GM19463 (cell line): Measurements from ENCODE around the gene ADIRF.
"Not testable (repeated sequence)": the region's sequence is repeated elsewhere in the genome, so short reads cannot be mapped to it uniquely, and the experiment has no call there.

Source experiments
- ATAC-seq: cut with Tn5 transposase; IDR thresholded peaks from one replicate; pipeline ENCODE4 v1.9.1; 2021; ENCODE audit warnings: mild to moderate bottlenecking, moderate library complexity; ENCODE audit not compliant: unreplicated experiment

Gene ADIRF

DNA sequence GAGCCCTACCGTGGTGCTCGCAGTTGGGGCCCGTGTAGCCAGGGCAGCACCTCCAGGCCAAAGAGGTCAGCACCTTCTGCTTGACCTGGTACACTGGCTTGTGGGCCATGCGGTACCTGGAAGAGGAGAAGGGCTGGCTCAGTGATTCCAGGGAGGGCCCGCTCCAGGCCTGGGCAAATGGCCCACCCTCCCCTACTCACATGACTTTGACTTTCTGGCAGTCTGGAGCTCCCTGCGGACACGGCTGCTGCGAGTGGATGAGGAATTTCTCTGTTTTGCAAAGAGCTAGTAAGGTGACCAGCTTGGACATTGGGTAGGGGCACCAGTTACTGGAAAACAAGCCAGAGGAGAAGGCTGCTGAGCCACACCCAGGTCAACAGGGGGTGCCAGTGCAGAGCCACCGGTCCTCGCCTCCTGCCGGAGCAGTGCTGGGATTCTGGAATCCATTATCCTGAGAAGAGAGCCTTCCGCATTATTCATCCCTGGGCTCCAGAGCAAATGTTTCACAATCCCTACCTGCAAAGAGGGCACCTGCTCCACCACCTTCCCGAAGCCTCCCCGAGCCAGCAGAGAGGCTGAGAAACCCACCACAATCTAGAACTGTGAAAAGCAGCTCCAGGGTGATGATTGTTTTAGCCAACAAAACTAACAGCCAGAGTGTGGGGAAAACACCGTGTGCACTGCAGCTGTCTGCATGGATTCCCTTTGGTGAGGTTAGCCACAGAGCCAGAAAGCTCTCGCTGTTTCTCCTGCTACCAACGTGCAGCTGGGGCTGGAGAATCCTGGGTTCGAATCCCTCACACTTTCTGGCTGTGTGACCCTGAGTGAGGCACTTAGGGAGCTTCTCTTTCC lies 22.7 kb upstream of the ADIRF start:
- ATAC-seq, result no peak

GRCh38 chr10:86946213-86947155 lies 21.8 kb upstream of the ADIRF start:
- no peak for ATAC-seq

GRCh38 chr10:86947806-86948205 lies 20.5 kb upstream of the ADIRF start:
- ATAC-seq, result not testable (repeated sequence)

DNA sequence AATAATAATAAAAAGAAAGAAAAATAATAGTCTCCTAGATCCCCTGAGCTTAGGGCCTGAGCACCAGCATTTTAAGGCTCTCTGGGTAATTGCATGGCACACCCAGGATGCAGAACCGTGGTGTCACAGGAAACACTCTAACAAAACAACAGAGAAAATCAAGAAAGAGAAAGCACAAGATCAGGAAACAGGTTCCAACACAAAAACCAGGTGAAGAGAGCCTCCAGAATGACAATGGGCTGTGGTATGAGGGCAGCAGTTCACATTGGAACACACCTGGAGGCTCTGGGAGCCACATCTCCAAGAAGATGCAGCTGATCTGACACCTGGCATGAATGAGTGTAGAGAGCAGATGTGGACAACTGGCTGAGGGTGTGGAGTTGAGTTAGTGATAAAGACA lies 17.9 kb upstream of the ADIRF start:
- no peak for ATAC-seq

DNA sequence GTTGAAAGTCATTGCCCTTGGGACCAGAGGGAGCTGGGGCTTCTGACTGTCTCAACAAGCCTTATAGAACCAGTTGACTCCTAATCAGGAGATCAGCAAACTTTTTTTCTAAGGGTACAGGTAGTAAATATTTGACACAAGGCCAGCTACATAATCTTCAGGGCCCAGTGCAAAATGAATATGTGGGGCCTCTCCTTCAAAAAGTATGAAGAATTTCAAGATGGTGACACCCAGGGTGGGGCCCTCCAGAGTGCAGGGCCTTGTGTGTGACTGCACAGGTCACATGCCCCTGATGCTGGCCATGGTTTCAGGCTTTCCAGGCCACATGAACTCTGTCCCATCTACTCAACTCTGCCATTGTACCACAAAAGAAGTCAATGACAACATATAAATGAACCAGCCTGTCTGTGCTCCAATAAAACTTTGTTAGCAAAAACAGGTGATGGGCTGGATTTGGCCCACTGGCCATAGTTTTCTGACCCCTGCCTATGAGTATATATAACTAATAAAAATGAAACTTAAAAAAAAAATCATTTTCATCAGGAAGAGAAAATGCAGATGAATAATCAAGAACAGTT lies 17.0 kb upstream of the ADIRF start:
- ATAC-seq, result no peak

- no peak for ATAC-seq
These were observed 16.2 kb upstream of the ADIRF start for GRCh38 chr10:86952106-86952505.

GRCh38 chr10:86952697-86953096 lies 15.6 kb upstream of the ADIRF start:
- ATAC-seq, result not testable (repeated sequence)

- no peak for ATAC-seq
These were observed 14.3 kb upstream of the ADIRF start for GRCh38 chr10:86953747-86954680.

- no peak for ATAC-seq
These were observed 13.4 kb upstream of the ADIRF start for GRCh38 chr10:86954681-86955500.

GRCh38 chr10:86955501-86956194 lies 12.6 kb upstream of the ADIRF start:
- no peak for ATAC-seq

- no peak for ATAC-seq
These were observed 12.0 kb upstream of the ADIRF start for GRCh38 chr10:86956195-86956847.

DNA sequence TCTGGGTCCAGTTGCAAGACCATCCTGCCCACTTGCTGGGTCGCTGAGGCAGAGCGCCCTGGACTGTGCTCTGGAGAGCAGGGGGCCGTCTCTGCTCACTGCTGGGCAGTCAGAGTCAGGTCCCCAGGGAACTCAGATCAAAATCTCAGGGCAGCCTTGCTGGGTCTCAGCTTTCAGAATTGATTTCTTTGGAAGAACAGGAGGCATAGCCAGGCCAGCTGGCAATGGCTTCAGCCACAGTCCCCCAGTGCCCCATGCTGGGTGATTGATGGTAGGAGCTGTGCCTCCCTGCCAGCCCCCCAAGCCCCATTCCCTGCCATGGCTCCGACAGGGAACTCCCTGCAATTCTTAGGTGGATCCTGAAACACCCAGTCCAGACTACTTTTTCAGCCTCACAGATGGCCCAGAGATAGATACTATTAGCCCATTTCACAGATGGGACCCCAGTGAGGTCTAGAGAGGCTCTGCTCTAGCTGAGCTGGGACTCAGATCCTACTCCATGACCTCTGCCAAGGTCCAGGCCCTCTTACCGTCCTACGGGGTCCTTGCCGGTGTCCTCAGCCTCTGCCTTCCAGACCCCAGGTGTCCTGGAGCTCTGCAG lies 11.3 kb upstream of the ADIRF start:
- ATAC-seq, result no peak

DNA sequence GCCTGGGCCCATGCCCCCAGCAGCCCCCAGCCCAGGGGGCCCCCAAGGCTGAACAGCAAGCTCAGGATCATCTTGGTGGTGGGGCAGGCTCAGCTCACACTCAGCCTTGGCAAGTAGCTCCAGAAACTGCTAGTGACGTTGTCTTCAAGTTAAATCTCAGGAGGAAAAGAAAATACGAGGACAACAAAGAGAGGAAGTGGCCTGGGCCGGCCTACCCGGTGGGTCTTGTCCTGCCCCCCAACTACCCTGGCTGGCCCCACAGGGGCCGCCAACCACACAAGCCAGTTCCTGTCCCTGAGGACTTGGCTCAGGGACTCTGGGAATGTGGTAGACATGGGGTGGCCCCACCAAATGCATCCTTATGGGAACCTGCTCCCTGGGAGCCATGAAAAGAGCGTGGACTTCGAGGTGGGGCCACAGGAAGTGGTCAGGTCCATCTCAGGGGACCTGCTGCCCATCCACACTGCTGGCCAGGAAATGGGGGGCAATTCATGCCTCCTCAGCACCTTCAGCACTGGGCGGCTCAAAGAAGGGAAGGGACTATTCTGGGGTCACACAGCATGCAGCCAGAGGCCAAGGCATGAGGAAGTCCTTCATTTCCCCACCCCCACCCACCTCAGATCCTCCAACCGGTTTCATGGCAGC lies 10.7 kb upstream of the ADIRF start, which contains the start of gene MMRN2:
MMRN2 (minus strand) TSS at position 145 of the 645 bp plus-strand sequence; CDS start at position 71, 74 bp downstream.
- no peak for ATAC-seq

- no peak for ATAC-seq
These were observed 10.0 kb upstream of the ADIRF start, which contains the start of gene SNCG for GRCh38 chr10:86958116-86958900. TSS of gene SNCG (plus strand) at chr10:86958599. CDS start at chr10:86958698, 99 bp downstream.

GRCh38 chr10:86958901-86959736 lies 9.2 kb upstream of the ADIRF start:
- ATAC-seq, result no peak

GRCh38 chr10:86959737-86960002 lies 8.6 kb upstream of the ADIRF start:
- ATAC-seq, result no peak
